ENCODE results near the gene LY6G5C. TPM values are rescaled to one million over a fixed set of nuclear protein-coding genes. Genes with fewer than 3 reads are reported as not detected.
A peak's percentile ranks its signal among the peaks of the same experiment; 100 is the strongest.

The LY6G5C gene
- total and polyA plus RNA-seq, 2 of the 13 experiments (the other 11 are each of a cell fraction or from before 2014, with no cell fraction given), result 0.33 to 0.55 TPM

DNA sequence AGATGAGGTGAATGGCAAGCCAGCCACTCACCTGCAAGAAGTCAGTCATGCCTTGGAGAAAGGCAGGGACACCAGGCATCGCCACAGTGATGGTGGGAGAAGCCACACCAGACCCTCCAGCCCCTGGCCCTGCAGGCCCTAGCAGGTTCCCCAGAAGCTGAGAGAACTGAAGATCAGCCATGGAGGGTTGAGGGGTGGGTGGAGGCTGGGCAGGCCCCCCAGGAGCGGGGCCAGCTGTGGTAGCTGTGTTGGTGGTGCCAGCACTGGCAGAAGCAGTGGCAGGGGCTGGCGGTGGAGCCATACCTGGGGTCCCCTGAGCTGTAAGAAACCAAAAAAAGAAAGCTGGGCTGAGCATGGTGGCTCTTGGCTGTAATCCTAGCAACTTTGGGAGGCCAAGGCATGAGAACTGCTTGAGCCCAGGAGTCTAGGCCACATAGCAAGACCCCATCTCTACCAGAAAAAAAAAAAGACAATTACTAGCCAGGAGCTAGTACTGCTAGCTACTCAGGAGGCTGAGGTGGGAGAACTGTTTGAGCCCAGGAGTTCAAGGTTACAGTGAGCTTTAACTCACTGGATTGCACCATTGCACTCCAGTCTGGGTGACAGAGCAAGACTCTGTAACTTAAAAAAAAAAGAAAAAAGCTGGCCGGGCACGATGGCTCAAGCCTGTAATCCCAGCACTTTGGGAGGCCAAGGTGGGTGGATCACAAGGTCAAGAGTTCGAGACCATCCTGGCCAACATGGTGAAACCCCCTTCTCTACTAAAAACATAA, 37.9 kb downstream of the LY6G5C start (continued):
- no peak for TF ChIP-seq ZNF766 (CRISPR knock-in tag; IDR thresholded peaks at IDR 0.05; ENCODE audit: borderline replicate concordance)
- TF ChIP-seq SAP130 (CRISPR knock-in tag; IDR thresholded peaks at IDR 0.05; ENCODE audit: low read depth), result peak; percentile 30; the same call in 1 of the 2 replicates
- TF ChIP-seq ZNF350 (CRISPR knock-in tag; IDR thresholded peaks at IDR 0.05; ENCODE audit: borderline replicate concordance, low read depth), result no peak
- TF ChIP-seq, protein P1, sequence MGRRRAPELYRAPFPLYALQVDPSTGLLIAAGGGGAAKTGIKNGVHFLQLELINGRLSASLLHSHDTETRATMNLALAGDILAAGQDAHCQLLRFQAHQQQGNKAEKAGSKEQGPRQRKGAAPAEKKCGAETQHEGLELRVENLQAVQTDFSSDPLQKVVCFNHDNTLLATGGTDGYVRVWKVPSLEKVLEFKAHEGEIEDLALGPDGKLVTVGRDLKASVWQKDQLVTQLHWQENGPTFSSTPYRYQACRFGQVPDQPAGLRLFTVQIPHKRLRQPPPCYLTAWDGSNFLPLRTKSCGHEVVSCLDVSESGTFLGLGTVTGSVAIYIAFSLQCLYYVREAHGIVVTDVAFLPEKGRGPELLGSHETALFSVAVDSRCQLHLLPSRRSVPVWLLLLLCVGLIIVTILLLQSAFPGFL (CRISPR knock-in tag; IDR thresholded peaks at IDR 0.05), result no peak
- TF ChIP-seq, protein P2, sequence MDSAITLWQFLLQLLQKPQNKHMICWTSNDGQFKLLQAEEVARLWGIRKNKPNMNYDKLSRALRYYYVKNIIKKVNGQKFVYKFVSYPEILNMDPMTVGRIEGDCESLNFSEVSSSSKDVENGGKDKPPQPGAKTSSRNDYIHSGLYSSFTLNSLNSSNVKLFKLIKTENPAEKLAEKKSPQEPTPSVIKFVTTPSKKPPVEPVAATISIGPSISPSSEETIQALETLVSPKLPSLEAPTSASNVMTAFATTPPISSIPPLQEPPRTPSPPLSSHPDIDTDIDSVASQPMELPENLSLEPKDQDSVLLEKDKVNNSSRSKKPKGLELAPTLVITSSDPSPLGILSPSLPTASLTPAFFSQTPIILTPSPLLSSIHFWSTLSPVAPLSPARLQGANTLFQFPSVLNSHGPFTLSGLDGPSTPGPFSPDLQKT (CRISPR knock-in tag; IDR thresholded peaks at IDR 0.05; ENCODE audit: borderline replicate concordance), result no peak
- no peak for TF ChIP-seq RFX1 (IDR thresholded peaks at IDR 0.05)
- TF ChIP-seq NCOA1 (CRISPR knock-in tag; IDR thresholded peaks at IDR 0.05), result no peak
- peak; percentile 45 for TF ChIP-seq SKI (IDR thresholded peaks at IDR 0.05; ENCODE audit: partially characterized antibody)
- TF ChIP-seq HMGA1 (CRISPR knock-in tag; conservative IDR thresholded peaks at IDR 0.05), result no peak
- TF ChIP-seq, protein P3, sequence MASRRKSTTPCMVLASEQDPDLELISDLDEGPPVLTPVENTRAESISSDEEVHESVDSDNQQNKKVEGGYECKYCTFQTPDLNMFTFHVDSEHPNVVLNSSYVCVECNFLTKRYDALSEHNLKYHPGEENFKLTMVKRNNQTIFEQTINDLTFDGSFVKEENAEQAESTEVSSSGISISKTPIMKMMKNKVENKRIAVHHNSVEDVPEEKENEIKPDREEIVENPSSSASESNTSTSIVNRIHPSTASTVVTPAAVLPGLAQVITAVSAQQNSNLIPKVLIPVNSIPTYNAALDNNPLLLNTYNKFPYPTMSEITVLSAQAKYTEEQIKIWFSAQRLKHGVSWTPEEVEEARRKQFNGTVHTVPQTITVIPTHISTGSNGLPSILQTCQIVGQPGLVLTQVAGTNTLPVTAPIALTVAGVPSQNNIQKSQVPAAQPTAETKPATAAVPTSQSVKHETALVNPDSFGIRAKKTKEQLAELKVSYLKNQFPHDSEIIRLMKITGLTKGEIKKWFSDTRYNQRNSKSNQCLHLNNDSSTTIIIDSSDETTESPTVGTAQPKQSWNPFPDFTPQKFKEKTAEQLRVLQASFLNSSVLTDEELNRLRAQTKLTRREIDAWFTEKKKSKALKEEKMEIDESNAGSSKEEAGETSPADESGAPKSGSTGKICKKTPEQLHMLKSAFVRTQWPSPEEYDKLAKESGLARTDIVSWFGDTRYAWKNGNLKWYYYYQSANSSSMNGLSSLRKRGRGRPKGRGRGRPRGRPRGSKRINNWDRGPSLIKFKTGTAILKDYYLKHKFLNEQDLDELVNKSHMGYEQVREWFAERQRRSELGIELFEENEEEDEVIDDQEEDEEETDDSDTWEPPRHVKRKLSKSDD (CRISPR knock-in tag; IDR thresholded peaks at IDR 0.05; ENCODE audit: low read depth), result no peak
- TF ChIP-seq, protein P4, sequence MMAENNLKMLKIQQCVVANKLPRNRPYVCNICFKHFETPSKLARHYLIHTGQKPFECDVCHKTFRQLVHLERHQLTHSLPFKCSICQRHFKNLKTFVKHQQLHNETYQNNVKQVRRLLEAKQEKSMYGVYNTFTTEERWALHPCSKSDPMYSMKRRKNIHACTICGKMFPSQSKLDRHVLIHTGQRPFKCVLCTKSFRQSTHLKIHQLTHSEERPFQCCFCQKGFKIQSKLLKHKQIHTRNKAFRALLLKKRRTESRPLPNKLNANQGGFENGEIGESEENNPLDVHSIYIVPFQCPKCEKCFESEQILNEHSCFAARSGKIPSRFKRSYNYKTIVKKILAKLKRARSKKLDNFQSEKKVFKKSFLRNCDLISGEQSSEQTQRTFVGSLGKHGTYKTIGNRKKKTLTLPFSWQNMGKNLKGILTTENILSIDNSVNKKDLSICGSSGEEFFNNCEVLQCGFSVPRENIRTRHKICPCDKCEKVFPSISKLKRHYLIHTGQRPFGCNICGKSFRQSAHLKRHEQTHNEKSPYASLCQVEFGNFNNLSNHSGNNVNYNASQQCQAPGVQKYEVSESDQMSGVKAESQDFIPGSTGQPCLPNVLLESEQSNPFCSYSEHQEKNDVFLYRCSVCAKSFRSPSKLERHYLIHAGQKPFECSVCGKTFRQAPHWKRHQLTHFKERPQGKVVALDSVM (CRISPR knock-in tag; IDR thresholded peaks at IDR 0.05), result peak; percentile 24; the same call in 1 of the 2 replicates
- no peak for TF ChIP-seq ZNF24 (IDR thresholded peaks at IDR 0.05)
